BLaER1 treated with 17β-estradiol and CSF1 and Interleukin-3, amounts not matched to agents 10 nM and 100 nM (cell line): ENCODE measurements around the gene KCNT1.

ENCODE experiments used
- H3K27ac ChIP-seq, 11 experiments: shearing (Covaris generic); formaldehyde crosslinking; 2 replicates each; pipeline ENCODE4 v1.8.1; 2022
- H3K27me3 ChIP-seq, 11 experiments: shearing (Covaris generic); formaldehyde crosslinking; 2 replicates each; pipeline ENCODE4 v1.8.1; 2022
- H3K36me3 ChIP-seq, 11 experiments: shearing (Covaris generic); formaldehyde crosslinking; 2 replicates each; pipeline ENCODE4 v1.8.1; 2022
- H3K4me1 ChIP-seq, 10 experiments: shearing (Covaris generic); formaldehyde crosslinking; 2 replicates each; pipeline ENCODE4 v1.8.1; 2022
- H3K4me2 ChIP-seq, 11 experiments: shearing (Covaris generic); formaldehyde crosslinking; 2 replicates each; pipeline ENCODE4 v1.8.1; 2022
- H3K4me3 ChIP-seq, 10 experiments: shearing (Covaris generic); formaldehyde crosslinking; 2 replicates each; pipeline ENCODE4 v1.8.1; 2022
- H3K9ac ChIP-seq, 11 experiments: shearing (Covaris generic); formaldehyde crosslinking; 2 replicates each; pipeline ENCODE4 v1.8.1; 2022
- H3K9me3 ChIP-seq, 11 experiments: shearing (Covaris generic); formaldehyde crosslinking; replicated peaks in 1 of 11; 2 replicates each; pipeline ENCODE4 v1.8.1; 2022
- H4K20me1 ChIP-seq, 11 experiments: shearing (Covaris generic); formaldehyde crosslinking; 2 replicates each; pipeline ENCODE4 v1.8.1; 2022
- Cebpa-rat ChIP-seq, 11 experiments: shearing (Covaris generic); IDR thresholded peaks; 2 replicates each; pipeline ENCODE4 v1.8.1; 2022

Gene KCNT1

DNA sequence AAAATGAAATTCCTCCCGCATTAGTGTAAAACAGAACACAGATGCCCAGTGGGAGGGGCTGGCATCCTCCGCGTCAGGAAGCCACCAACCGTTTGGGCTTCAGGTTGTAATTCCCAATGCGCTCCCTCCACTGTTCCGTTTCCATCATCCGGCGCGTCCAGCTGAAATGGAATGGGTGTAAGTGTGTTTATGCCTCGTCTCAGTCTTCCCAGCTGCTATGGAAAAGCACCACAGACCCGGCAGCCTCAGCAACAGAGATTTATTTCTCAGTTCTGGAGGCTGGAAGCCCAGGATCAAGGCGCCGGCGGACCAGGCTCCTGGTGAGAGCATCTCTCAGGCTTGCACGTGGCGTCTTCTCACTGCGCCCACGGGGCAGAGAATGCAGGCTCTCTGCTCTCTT lies 20.4 kb downstream of the KCNT1 start:
- H3K4me3 ChIP-seq, result no peak overlapping the region
- H3K27ac ChIP-seq, result no peak overlapping the region
- peaks cover 72 to 83% (median 83%) of the 10 kb centered on the region in 10 experiments for H3K4me1 ChIP-seq
- H3K27me3 ChIP-seq, result peaks cover 0 to 18% (median 3%) of the 10 kb centered on the region in 11 experiments; a peak in 9 of 22 replicates
- no peaks in the 10 kb centered on the region for H3K36me3 ChIP-seq
- no peaks in the 10 kb centered on the region for H3K9me3 ChIP-seq
- 0 out of 22 replicates have a peak overlapping the region, but pooled peaks of 2 of the 11 experiments have one; percentile 6 to 7 for H3K9ac ChIP-seq
- H4K20me1 ChIP-seq, result peaks cover 0 to 15% (median 0%) of the 10 kb centered on the region in 11 experiments; a peak in 3 of 22 replicates
- peak overlapping the region; percentile 47 to 94 (median 71) for H3K4me2 ChIP-seq
- no peak for TF ChIP-seq Cebpa-rat (IDR thresholded peaks at IDR 0.05)

DNA sequence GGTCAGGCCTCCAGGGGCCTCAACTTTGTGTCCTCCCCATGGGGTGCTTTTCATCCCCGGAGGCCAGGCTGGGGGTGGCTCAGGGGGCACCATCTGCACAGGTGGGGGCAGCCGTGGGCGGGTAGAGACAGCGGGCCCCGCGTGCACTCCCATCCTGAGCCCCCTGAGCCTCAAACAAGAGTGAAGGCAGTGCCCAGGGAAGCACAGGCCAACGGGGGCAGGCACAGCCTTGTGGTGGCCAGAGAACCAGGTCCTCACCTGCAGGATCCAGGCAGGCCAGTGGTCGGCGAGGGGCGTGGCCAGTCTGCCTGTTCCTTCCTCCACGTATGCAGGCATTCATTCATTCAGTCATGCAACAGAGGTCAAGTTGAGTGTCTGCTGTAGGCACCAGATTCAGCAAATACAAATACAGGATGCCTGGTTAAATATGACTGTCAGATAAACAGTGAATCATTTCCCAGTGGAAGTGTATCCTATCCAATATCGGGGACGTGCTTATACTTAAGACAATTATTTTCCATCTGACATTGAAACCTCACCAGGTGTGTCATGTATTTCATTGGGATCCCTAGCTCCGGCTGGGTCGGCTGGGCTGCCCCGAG lies 22.3 kb downstream of the KCNT1 start:
- H3K4me2 ChIP-seq, result peak overlapping the region; percentile 20 to 94 (median 71); a peak in 20 of 22 replicates
- no peak overlapping the region for H3K9ac ChIP-seq
- no peaks in the 10 kb centered on the region for H3K36me3 ChIP-seq
- peaks cover 0 to 18% (median 9%) of the 10 kb centered on the region in 11 experiments; a peak in 12 of 22 replicates for H3K27me3 ChIP-seq
- peaks cover 0 to 8% (median 0%) of the 10 kb centered on the region in 11 experiments; a peak in 3 of 22 replicates for H4K20me1 ChIP-seq
- peaks cover 56 to 64% (median 63%) of the 10 kb centered on the region in 10 experiments for H3K4me1 ChIP-seq
- H3K27ac ChIP-seq, result no peak overlapping the region
- no peak for TF ChIP-seq Cebpa-rat (IDR thresholded peaks at IDR 0.05)
- H3K9me3 ChIP-seq, result no peaks in the 10 kb centered on the region
- no peak overlapping the region for H3K4me3 ChIP-seq

DNA sequence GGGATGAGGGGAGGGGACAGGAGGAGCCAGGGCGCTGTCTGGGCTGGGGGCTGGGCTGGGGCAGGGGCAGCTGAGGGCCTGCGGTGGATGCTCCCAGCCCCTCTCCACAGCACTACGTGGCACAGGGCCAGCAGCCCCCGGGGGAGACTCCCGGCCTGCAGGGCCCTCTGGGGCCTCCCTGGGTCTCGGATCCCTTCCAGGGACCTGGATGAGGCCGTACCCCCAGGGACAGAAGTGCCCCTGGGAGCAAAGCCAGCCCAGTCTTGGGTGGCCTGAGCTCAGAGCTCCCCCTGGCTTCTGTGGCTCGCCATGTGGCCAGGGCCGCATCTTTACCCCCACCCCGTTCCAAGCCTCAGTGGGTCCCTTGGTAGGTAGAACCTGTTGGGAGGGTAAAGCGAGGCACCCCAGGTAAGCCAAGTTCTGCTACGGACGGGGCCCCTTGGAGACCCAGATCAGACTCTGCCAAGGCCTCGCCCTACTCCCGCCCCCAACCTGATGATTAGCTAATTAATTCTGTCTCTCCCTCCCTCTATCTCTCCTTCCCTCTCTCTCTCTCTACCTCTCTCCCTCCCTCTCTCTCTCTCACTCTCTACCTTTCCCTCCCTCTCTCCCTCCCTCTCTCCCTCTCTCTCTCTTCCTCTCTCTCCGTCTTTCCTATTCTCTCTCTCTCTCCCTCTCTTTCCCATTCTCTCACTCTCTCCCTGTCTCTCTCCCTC lies 24.3 kb downstream of the KCNT1 start:
- TF ChIP-seq Cebpa-rat (IDR thresholded peaks at IDR 0.05), result no peak
- peaks cover 36 to 45% (median 43%) of the 10 kb centered on the region in 10 experiments for H3K4me1 ChIP-seq
- no peaks in the 10 kb centered on the region for H3K36me3 ChIP-seq
- peaks cover 0 to 18% (median 9%) of the 10 kb centered on the region in 11 experiments; a peak in 12 of 22 replicates for H3K27me3 ChIP-seq
- H3K9ac ChIP-seq, result no peak overlapping the region
- H3K4me2 ChIP-seq, result 0 out of 22 replicates have a peak overlapping the region, but pooled peaks of 1 of the 11 experiments have one; percentile 12
- no peak overlapping the region for H3K27ac ChIP-seq
- H3K4me3 ChIP-seq, result no peak overlapping the region
- H3K9me3 ChIP-seq, result peaks cover 5 to 9% (median 6%) of the 10 kb centered on the region in 11 experiments; a peak in 20 of 22 replicates
- H4K20me1 ChIP-seq, result peaks cover 0 to 8% (median 0%) of the 10 kb centered on the region in 11 experiments; a peak in 2 of 22 replicates

DNA sequence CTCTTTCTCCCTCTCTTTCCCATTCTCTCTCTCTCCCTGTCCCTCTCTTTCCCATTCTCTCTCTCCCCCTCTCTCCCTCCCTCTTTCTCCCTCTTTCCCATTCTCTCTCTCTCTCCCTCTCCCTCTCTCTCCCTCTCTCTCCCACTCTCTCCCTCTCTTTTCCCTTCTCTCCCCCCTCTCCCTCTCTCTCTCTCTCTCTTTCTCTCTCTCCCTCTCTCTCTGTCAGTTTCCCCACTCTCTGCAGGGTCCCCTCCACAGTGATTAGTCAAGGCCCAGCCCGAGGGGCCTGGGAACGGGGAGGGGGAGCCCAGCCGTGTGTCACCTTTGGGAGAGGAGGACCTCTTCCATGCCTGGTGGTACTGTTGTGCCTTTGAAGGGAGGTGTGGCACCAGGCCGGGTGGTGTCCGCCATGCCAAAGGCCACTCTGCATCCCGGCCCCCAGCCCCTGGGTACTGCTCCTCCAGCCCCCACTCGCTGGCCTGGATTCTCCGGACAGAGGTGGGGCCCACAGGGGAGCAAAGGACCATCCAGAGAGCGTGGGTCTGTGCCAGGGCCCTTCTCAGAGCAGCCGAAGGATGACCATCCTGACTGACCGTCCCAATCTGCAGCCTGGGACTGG lies 25.4 kb downstream of the KCNT1 start:
- peaks cover 32 to 35% (median 33%) of the 10 kb centered on the region in 10 experiments for H3K4me1 ChIP-seq
- no peak overlapping the region for H3K27ac ChIP-seq
- no peak overlapping the region for H3K9ac ChIP-seq
- H3K4me2 ChIP-seq, result no peak overlapping the region
- peaks cover 0 to 17% (median 7%) of the 10 kb centered on the region in 11 experiments; a peak in 12 of 22 replicates for H3K27me3 ChIP-seq
- TF ChIP-seq Cebpa-rat (IDR thresholded peaks at IDR 0.05), result no peak
- peaks cover 0 to 8% (median 0%) of the 10 kb centered on the region in 11 experiments; a peak in 2 of 22 replicates for H4K20me1 ChIP-seq
- peaks cover 10 to 20% (median 16%) of the 10 kb centered on the region in 11 experiments; a peak in 20 of 22 replicates for H3K9me3 ChIP-seq
- no peaks in the 10 kb centered on the region for H3K36me3 ChIP-seq
- H3K4me3 ChIP-seq, result no peak overlapping the region

DNA sequence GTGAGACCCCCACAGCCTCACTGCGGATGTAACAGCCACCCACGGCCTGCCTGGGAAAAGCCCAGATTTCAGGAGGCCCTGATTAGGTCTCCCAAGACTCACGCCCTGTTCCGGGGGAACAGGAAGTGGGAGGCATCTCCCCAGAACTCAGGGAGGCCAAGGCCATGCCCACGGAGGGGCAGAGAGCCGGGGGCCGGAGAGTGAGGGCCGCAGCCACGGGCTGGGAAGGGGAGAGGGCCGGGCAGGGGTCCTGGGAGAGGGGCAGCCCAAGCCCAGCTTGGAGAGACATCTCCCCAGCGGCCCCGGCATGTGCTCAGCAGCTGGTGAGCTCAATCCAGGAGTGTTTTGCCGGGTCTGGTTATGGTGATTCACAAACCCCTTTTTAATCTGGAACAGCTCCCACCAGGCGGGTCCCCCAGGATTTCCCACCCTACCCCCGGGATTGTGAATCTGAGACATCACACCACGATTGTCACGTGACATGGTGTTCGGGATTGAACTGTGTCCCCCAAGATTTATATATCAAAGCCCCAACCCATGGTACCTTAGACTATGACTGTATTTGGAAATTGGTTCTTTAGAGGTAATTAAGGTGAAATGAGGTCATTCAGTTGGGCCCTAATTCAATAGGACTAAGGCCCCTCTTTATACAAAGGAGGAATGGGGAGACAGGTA lies 26.6 kb downstream of the KCNT1 start:
- peaks cover 10 to 25% (median 18%) of the 10 kb centered on the region in 11 experiments; a peak in 20 of 22 replicates for H3K9me3 ChIP-seq
- TF ChIP-seq Cebpa-rat (IDR thresholded peaks at IDR 0.05), result no peak
- peaks cover 0 to 17% (median 7%) of the 10 kb centered on the region in 11 experiments; a peak in 10 of 22 replicates for H3K27me3 ChIP-seq

DNA sequence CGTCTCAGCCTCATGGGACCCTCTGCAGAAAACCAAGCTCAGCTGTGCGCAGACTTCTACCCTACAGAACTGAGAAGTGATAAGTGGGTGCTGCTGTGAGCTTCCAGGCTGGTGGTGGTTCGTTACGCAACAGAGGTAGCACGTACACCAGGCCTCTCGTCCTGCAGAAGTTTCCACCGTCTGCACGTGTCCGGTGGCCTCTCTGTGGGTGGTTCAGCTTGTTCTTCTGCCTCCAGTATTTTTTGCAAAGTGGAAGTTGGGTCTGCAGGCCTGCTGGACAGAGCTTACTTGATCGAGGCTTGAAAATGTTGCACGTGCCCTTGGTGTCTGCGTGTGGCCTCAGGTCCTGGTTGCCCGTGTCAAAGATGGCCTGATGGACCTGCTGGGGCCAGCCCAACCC lies 27.5 kb downstream of the KCNT1 start:
- H3K4me3 ChIP-seq, result no peak overlapping the region
- no peak overlapping the region for H3K27ac ChIP-seq
- H4K20me1 ChIP-seq, result peaks cover 0 to 3% (median 0%) of the 10 kb centered on the region in 11 experiments; a peak in 1 of 22 replicates
- peaks cover 0 to 17% (median 7%) of the 10 kb centered on the region in 11 experiments; a peak in 10 of 22 replicates for H3K27me3 ChIP-seq
- H3K4me2 ChIP-seq, result peak overlapping the region in 1 of 11 experiments; percentile 10; a peak in 2 of 22 replicates
- no peaks in the 10 kb centered on the region for H3K36me3 ChIP-seq
- H3K4me1 ChIP-seq, result peaks cover 11 to 16% (median 12%) of the 10 kb centered on the region in 10 experiments
- H3K9me3 ChIP-seq, result peaks cover 10 to 25% (median 18%) of the 10 kb centered on the region in 11 experiments; a peak in 20 of 22 replicates
- H3K9ac ChIP-seq, result no peak overlapping the region
- peak in 1 of 11 experiments; percentile 29; a peak in 1 of 22 replicates for TF ChIP-seq Cebpa-rat (IDR thresholded peaks at IDR 0.05)

More for the DNA sequence above, 26.6 kb downstream of the KCNT1 start:
- Histone ChIP-seq H3K4me3 (no peak overlapping the region), H3K9ac (no peak overlapping the region), H3K4me2 (no peak overlapping the region), H3K27ac (no peak overlapping the region), H3K4me1 (peaks cover 20 to 23% (median 21%) of the 10 kb centered on the region in 10 experiments), H3K36me3 (no peaks in the 10 kb centered on the region), H4K20me1 (peaks cover 0 to 3% (median 0%) of the 10 kb centered on the region in 11 experiments; a peak in 1 of 22 replicates)

DNA sequence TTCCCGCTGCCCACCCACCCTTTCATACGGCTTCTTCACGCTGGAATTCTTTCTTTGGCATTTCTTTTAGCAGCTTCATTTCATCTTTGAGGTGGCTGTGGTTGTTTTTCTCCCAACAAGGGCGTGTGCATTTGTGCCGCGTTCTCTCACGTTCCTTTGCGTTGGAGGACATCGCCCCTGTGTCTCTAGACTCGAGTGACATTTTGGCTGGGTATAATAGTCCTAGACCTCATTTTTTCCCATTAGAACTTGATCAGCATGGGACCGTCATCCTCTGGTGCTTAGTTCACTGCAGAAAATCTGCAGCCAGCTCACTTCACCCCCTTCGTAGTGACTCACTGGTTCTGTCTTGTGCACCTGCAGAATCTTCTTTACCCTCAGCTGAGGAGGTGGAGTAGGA lies 29.5 kb downstream of the KCNT1 start:
- Histone ChIP-seq H3K36me3 (no peaks in the 10 kb centered on the region), H3K9ac (no peak overlapping the region), H3K4me2 (no peak overlapping the region), H3K4me3 (no peak overlapping the region), H3K4me1 (peaks cover 0 to 5% (median 0%) of the 10 kb centered on the region in 10 experiments; a peak in 2 of 20 replicates), H4K20me1 (peaks cover 0 to 7% (median 0%) of the 10 kb centered on the region in 11 experiments; a peak in 1 of 22 replicates), H3K9me3 (peaks cover 10 to 25% (median 18%) of the 10 kb centered on the region in 11 experiments; a peak in 20 of 22 replicates), H3K27ac (no peak overlapping the region), H3K27me3 (peaks cover 0 to 21% (median 4%) of the 10 kb centered on the region in 11 experiments; a peak in 12 of 22 replicates)
- TF ChIP-seq Cebpa-rat (IDR thresholded peaks at IDR 0.05), result no peak
